GM23248 (cell line): ENCODE results near the gene CHKB.

ENCODE experiments used
- EZH2 ChIP-seq: fragments of 200-600 bp; sonication (generic); IDR thresholded peaks from 2 replicates; pipeline ENCODE4 v1.6.1; 2018; ENCODE audit warnings: antibody characterized with exemption, mild to moderate bottlenecking; ENCODE audit not compliant: insufficient read depth, poor library complexity, severe bottlenecking
- EZH2phosphoT487 ChIP-seq: fragments of 200-600 bp; sonication (generic); IDR thresholded peaks from 2 replicates; pipeline ENCODE4 v1.6.1; 2018; ENCODE audit warnings: antibody characterized with exemption, moderate library complexity, mild to moderate bottlenecking, low read depth; ENCODE audit not compliant: insufficient read depth

GRCh38 chr22:50544078-50544745 lies 38.4 kb downstream of the CHKB start:
- TF ChIP-seq EZH2: no peak
- TF ChIP-seq EZH2phosphoT487: no peak
